ENCODE data around the gene DCP1A. TPM values are rescaled to one million over a fixed set of nuclear protein-coding genes. Genes with fewer than 3 reads are reported as not detected.
A peak's percentile ranks its signal among the peaks of the same experiment; 100 is the strongest.

DCP1A gene
- total RNA-seq (10 to 100 TPM; 13.2 to 23.7 (median 16.9) TPM), polyA plus RNA-seq (10 to 100 TPM in 1 of 2 donors, 1 to 10 TPM in 1; 5.8 to 10.8 TPM)
- long read RNA-seq, donor 1, full-length matches to known transcripts: 11 of 17 reads
- long read RNA-seq, donor 1, partial matches to known transcripts: 4 of 17 reads
- long read RNA-seq, donor 1, other reads (novel, unspliced or antisense): 2 of 17 reads
- long read RNA-seq, donor 2, full-length matches to known transcripts: 40 of 50 reads
- long read RNA-seq, donor 2, partial matches to known transcripts: 5 of 50 reads
- long read RNA-seq, donor 2, other reads (novel, unspliced or antisense): 5 of 50 reads
- long read RNA-seq, donor 3, full-length matches to known transcripts: 3 of 7 reads
- long read RNA-seq, donor 3, partial matches to known transcripts: 2 of 7 reads
- long read RNA-seq, donor 3, other reads (novel, unspliced or antisense): 2 of 7 reads

DNA sequence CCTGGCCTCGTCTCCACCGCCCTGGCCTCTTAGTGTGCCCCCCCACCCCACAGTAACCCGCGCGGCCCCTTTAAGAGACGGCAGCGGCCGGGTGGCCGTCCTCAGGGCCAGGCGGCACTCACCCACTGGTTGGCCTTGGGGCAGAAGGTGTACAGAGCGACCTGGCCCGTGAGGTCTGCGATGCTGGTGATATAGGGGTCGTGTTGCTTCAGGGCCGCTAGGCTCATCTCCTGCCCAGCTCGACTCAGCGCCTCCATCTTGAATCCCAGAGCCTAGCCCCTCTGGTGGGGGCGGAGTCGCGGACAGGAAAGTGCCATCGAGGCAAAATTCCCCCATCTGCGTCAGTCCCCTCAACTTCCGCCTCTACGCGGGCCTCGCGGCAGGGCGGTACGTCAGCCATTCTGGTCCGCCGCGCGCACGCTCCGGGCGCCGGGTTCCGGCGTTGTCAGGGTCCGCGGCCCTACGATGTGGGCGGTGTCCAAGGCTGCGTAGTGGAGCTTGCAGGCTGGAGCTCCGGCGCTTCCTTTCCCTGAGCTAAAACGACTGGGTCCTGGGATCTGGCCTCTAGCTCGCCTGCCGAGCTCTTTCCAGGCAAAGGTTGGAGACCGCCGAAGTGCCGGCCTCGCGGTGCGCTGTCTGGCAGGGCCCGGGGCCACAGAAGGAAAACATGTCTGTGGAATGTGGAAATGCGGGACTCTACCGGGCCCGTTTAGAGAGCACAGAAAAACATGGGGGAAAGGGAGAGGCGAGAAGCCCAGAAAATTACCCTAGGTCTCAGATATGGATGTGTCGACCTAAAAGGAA lies at the start of gene DCP1A:
TSS of gene DCP1A (minus strand) at position 283 of the 804 bp plus-strand sequence. CDS start at position 257, 26 bp downstream.
- no peaks in the 10 kb centered on the region for H3K9me3 ChIP-seq

DNA sequence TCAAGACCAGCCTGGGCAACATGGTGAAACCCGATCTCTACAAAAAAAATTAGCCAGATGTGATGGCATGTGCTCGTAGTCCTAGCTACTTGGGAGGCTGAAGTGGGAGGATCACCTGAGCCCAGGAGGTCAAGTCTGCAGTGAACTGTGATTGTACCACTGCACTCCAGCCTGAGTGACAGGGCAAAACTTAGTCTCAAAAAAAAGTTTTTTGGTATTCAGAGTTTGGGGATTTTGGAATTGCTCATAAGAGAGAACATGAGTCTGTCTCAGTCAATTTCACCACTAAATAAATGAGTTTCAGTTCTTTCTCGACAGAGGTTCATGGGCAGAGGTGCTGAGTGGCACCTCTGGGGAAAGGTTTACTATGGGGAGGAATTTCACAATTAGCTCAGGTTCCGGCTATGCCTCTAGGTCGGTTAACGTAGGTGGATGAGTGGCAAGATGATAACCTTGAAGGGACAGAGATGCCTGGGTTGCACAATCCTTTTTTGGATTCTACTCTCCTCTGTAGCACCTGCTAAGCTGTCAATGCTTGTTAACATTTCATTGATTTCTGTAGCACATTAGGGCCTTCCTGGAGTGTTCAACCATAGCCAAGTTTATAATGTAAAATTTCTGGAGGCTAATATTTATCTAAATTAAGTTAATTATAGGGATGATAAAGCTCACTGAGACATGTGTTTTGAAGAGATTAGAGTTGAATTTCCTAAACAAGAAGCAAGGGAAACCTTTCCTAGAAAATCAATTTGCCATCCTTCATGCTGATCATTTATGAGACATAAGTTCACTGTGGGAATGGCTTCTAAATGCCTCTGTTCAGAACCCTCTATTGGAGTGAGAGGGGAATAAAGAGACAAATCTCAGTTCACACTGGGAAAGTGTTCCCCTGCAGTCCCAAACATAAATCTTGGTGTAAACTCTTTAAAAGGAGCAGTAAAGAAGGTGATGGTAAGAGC lies 37.4 kb upstream of the DCP1A start:
- Histone ChIP-seq H3K27ac (no peak overlapping the region), H3K27me3 (peaks cover 0 to 13% (median 0%) of the 10 kb centered on the region in 9 donors), H3K9me3 (no peaks in the 10 kb centered on the region), H3K4me3 (no peak overlapping the region), H3K4me1 (no peaks in the 10 kb centered on the region), H3K36me3 (no peaks in the 10 kb centered on the region)
- intact Hi-C loops (cut with DNase I): no loop called here
- 50 to 64% (median 59%) methylated on average over 6 of the region's 6 CpGs for WGBS, 4 donors
- DNase-seq (no peak), ATAC-seq (no peak)
- TF ChIP-seq, protein P1, sequence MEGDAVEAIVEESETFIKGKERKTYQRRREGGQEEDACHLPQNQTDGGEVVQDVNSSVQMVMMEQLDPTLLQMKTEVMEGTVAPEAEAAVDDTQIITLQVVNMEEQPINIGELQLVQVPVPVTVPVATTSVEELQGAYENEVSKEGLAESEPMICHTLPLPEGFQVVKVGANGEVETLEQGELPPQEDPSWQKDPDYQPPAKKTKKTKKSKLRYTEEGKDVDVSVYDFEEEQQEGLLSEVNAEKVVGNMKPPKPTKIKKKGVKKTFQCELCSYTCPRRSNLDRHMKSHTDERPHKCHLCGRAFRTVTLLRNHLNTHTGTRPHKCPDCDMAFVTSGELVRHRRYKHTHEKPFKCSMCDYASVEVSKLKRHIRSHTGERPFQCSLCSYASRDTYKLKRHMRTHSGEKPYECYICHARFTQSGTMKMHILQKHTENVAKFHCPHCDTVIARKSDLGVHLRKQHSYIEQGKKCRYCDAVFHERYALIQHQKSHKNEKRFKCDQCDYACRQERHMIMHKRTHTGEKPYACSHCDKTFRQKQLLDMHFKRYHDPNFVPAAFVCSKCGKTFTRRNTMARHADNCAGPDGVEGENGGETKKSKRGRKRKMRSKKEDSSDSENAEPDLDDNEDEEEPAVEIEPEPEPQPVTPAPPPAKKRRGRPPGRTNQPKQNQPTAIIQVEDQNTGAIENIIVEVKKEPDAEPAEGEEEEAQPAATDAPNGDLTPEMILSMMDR (IDR thresholded peaks at IDR 0.05): no peak
- TF ChIP-seq POLR2A (IDR thresholded peaks at IDR 0.05): no peak

More for the DNA sequence above, at the start of gene DCP1A:
- H3K27ac ChIP-seq: peak within 1 kb of the TSS; percentile 80 to 98 (median 93)
- peak; percentile 96 to 97 (median 96) for DNase-seq
- peaks cover 0 to 25% (median 16%) of the 10 kb centered on the region in 9 donors for H3K36me3 ChIP-seq
- intact Hi-C loops (cut with DNase I): loop anchor here in 2 of 10 donors (5.0 to 10.0 kb wide), 2 partner anchors 223 to 545 kb away; partner anchors contain the start of gene SELENOK (in 2 of the 2)
- WGBS, 4 donors: 0 to 2% (median 1%) methylated on average over 33 to 61 of the region's 61 CpGs
- TF ChIP-seq POLR2A (IDR thresholded peaks at IDR 0.05): peak in 1 of 2 donors; percentile 81
- TF ChIP-seq, protein P1 (IDR thresholded peaks at IDR 0.05): peak in 2 of 12 donors; percentile 7 to 8
- H3K4me1 ChIP-seq: peaks cover 2 to 39% (median 31%) of the 10 kb centered on the region in 12 donors
- H3K27me3 ChIP-seq: no peaks in the 10 kb centered on the region
- H3K4me3 ChIP-seq: peak within 1 kb of the TSS; percentile 63 to 96 (median 88)
- ATAC-seq: peak; percentile 99

DNA sequence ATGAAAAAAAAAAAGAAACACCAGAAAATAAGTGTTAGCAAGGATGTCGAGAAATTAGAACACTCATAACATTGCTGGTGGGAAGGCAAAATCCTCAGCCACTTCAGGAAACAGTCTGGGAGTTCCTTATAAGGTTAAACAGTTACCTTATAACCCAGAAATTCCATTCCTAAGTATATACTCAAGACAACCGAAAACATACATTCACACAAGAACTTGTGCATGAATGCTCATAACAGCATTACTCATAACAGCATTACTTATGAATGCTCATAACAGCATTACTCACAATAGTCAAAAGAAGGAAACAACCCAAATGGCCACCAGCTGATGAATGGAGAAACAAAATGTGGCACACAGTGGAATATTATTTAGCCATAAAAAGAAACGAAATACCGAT lies 34.8 kb upstream of the DCP1A start:
- no peak for ATAC-seq
- 89 to 94% (median 91%) methylated on average over 4 of the region's 4 CpGs for WGBS, 4 donors

More for the DNA sequence above, 34.8 kb upstream of the DCP1A start:
- Histone ChIP-seq H3K27me3 (peaks cover 0 to 8% (median 0%) of the 10 kb centered on the region in 9 donors), H3K4me1 (no peaks in the 10 kb centered on the region), H3K27ac (no peak overlapping the region), H3K36me3 (no peaks in the 10 kb centered on the region), H3K9me3 (no peaks in the 10 kb centered on the region), H3K4me3 (no peak overlapping the region)
- no peak for DNase-seq
- no peak for TF ChIP-seq POLR2A (IDR thresholded peaks at IDR 0.05)
- TF ChIP-seq, protein P1 (IDR thresholded peaks at IDR 0.05): no peak
- intact Hi-C loops (cut with DNase I): no loop called here
